Islet precursor cell (in vitro differentiated cells): ENCODE measurements around the gene GABRA1.

Experiments
- DNase-seq: peaks from one replicate; pipeline ENCODE4 v3.0.0-alpha.2; 2018

The GABRA1 gene

DNA sequence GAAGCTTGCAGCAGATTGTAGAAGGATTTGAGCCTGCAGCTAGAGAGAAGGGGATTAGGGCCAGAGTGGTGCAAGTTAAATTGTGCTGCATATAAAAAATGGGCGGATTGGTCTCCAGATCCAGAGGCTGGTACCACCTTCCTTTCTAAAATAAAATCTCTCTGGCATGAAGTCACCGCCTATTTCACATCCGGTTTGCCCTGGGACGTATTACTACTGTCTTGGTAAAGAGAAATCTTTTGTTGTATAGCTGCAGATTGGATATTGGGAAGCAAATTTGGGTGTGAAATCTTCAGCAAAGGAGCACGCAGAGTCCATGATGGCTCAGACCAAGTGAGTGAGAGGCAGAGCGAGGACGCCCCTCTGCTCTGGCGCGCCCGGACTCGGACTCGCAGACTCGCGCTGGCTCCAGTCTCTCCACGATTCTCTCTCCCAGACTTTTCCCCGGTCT, at the start of gene GABRA1:
GABRA1 (plus strand) TSS at position 180 of the 451 bp plus-strand sequence. CDS start 2,691 bp downstream, outside the sequence.
- DNase-seq = peak; percentile 69

DNA sequence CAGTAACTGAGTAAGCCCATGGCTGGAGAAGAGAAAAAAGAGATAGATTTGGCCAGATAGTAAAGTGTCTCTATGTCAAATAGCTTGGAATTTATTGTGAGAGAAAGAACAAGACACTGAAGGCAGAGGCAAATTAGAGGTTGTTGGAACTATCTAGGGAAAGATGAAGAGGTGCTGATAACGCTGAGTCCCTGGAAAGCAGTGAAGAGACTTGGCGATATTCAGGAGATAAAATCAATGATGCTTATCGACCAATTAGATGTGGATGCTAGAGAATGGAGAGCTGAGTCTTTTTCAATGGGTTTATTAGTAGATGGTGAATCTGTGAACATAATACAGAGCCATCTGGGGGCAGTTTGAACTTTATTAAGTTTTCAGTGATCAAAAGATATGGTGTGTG, 48.6 kb upstream of the GABRA1 start:
- DNase-seq = no peak

DNA sequence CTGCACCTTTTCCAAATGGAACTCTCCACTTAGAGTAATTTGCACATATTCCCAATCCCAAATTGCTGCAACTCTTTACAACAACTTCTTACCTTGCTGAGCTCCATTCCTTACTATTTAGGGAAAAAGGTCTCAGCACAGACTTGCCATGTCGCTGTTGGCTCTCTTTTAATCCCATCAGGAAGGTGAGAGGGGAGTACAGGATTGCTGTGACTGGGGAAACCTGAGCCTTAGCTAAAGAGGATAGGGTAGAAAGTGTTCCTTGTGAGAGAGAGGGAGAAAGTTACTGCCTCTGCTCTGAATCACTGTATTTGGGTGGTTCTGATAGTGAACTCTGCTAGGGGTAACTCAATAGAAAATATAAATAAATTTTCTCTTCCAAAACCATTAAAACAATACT, 43.7 kb upstream of the GABRA1 start:
- DNase-seq = no peak

DNA sequence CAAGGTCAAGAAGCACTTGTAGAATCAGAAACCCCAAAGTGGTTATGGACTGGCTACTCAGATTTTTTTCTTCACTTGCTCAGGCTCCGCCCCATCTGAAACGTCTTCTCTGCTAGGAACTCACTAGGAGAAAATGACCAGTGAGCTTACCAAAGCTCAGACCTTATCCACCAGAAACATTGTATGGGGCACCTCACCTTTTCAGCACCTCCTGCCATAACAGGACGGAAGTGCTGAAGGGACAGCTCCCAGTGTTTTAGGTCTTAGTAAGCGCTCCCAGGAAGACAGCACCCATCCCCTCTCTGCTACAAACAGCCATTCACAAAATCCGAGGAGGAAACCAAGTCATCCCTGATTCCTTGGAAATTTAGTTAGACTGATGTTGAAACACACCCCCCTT, 1.2 kb upstream of the GABRA1 start:
- DNase-seq = peak; percentile 82

GRCh38 chr5:161847447-161847846, 473 bp upstream of the GABRA1 start:
- DNase-seq = no peak

DNA sequence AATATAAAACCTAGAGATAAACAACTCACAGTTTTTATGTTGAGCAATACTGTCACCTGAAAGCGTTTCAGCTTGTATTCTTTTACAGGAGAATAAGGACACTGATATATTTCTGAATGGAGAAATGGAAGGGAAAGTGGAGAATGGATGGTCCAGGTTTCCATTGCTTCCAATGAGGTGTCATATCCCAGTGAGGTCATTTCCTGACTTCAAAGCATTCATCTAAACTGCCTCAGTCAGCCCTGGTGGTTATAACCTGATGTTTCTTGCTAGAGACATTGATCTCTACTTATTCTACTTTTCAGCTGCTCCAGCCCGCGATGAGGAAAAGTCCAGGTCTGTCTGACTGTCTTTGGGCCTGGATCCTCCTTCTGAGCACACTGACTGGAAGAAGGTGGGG, 2.6 kb downstream of the GABRA1 start:
- DNase-seq = no peak

- DNase-seq = no peak
Observed at GRCh38 chr5:161851691-161852299, 3.9 kb downstream of the GABRA1 start.

GRCh38 chr5:161857358-161857757, 9.4 kb downstream of the GABRA1 start:
- no peak for DNase-seq

GRCh38 chr5:161863259-161863658, 15.3 kb downstream of the GABRA1 start:
- DNase-seq = no peak

- DNase-seq = no peak
Observed at GRCh38 chr5:161863811-161864210, 15.9 kb downstream of the GABRA1 start.

- DNase-seq = no peak
Observed at GRCh38 chr5:161865510-161865909, 17.6 kb downstream of the GABRA1 start.

- DNase-seq = no peak
Observed at GRCh38 chr5:161889971-161890370, 42.1 kb downstream of the GABRA1 start.

DNA sequence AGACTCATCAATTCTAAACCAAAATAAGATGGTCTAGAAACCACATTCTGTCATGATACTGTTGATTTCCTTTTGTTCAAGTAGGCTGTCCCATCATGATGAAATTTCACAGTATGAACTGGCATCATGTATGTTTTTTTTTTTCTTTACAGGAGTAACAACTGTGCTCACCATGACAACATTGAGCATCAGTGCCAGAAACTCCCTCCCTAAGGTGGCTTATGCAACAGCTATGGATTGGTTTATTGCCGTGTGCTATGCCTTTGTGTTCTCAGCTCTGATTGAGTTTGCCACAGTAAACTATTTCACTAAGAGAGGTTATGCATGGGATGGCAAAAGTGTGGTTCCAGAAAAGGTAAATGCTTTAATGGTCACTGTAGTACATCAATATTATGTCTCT, 47.6 kb downstream of the GABRA1 start:
- DNase-seq = no peak

GRCh38 chr5:161897033-161897432, 49.1 kb downstream of the GABRA1 start:
- DNase-seq = no peak

DNA sequence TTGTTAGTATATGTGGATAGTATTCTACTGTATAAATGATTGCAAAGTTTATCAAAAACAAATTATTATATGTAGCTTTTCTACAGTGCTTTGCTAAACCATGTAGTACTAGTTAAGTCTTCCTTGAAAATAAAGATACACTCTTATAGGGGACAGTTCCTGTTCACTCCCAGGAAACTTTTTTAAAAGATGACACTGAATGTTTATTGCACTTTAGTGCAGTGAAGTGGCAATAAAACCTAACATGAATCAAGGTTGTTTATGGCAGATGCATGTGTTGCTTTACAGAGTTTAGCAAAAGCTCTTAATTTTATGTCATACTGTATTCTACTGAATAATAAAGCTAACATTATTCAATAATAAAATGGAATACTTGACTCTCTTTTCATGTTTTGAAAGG, 51.7 kb downstream of the GABRA1 start:
- no peak for DNase-seq

- no peak for DNase-seq
Observed at GRCh38 chr5:161900981-161901380, 53.1 kb downstream of the GABRA1 start.

DNA sequence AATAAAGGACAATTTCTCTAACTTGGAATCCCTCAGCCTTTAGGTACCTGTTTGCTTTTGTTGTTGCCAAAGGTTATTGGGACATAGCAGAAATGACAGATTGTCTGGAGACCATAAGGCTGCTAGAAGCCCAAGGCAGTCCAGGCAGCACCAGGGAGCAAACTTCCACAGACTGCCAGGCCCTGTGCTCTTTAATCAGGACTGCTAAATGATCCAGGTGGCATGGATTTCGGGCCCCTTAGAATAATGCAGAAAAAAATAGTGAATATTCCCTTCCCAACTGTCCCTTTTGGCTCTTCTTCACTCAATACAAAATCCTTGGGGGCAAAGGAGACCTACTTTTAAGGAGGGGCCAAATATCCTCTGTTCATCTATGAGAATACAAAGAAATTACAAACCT, 73.9 kb downstream of the GABRA1 start:
- DNase-seq = no peak

GRCh38 chr5:161924270-161924669, 76.3 kb downstream of the GABRA1 start:
- DNase-seq = no peak

DNA sequence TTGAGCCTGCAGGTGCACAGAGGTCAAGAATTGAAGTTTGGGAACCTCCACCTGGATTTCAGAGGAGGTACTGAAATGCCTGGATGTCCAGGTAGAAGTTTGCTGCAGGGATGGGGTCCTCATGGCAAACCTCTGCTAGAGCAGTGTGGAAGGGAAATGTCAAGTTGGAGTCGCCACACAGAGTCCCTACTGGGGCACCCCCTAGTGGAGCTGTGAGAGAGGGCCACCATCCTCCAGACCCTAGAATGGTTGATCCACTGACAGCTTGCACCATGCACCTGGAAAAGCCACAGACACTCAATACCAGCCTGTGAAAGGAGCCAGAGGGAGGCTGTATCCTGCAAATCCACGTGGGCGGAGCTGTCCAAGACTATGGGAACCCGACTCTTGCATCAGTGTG, 78.0 kb downstream of the GABRA1 start:
- no peak for DNase-seq

DNA sequence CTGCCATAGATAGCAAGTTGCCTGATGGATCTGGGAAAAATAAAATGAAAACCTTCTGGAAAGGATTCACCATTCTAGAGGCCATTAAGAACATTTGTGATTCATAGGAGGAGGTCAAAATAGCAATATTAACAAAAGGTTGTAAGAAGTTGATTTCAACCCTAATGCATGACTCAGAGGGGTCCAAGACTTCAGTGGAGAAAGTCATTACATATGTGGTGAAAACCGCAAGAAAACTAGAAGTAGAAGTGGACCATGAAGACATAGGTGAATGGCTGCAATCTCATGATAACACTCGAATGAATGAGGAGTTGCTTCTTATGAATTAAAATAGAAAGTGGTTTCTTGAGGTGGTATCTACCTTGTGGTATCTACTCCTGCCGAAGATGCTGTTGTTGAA, 86.6 kb downstream of the GABRA1 start:
- no peak for DNase-seq

GRCh38 chr5:161944974-161945373, 97.1 kb downstream of the GABRA1 start:
- DNase-seq = no peak

- no peak for DNase-seq
Observed at GRCh38 chr5:161946911-161947310, 99.0 kb downstream of the GABRA1 start.
